ENCODE results near the gene CTDSPL2.

DNA sequence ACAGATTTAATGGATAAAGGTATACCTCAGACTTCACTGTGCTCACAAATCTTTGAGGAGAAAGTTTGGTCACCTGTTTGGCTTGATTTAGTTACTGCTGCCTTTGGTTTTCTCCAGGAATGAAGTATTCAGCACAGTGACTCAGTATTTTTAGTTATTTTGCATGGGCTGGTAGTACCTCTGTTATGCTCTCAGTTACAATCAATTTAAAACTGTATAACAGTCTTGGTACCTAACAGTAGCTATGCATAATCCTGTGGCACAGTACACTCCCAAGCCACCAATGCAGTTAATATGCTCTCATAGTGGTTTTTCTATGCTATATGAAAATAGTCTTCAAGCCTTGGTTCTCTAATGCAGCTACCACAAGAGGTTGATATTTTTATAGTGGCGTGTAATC, 97.6 kb downstream of the CTDSPL2 start:
- TF ChIP-seq EZH2 (IDR thresholded peaks at IDR 0.05; ENCODE audit: borderline replicate concordance, insufficient read depth, low read length, poor library complexity, severe bottlenecking): no peak
- no peak for TF ChIP-seq POLR2AphosphoS5 (IDR thresholded peaks at IDR 0.05)
- TF ChIP-seq, protein P1, sequence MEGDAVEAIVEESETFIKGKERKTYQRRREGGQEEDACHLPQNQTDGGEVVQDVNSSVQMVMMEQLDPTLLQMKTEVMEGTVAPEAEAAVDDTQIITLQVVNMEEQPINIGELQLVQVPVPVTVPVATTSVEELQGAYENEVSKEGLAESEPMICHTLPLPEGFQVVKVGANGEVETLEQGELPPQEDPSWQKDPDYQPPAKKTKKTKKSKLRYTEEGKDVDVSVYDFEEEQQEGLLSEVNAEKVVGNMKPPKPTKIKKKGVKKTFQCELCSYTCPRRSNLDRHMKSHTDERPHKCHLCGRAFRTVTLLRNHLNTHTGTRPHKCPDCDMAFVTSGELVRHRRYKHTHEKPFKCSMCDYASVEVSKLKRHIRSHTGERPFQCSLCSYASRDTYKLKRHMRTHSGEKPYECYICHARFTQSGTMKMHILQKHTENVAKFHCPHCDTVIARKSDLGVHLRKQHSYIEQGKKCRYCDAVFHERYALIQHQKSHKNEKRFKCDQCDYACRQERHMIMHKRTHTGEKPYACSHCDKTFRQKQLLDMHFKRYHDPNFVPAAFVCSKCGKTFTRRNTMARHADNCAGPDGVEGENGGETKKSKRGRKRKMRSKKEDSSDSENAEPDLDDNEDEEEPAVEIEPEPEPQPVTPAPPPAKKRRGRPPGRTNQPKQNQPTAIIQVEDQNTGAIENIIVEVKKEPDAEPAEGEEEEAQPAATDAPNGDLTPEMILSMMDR (IDR thresholded peaks at IDR 0.05; ENCODE audit: poor library complexity, severe bottlenecking): no peak
- no peak for TF ChIP-seq EP300 (conservative IDR thresholded peaks at IDR 0.05; ENCODE audit: poor library complexity, severe bottlenecking)

Data from neural cell (in vitro differentiated cells).